ENCODE results near the gene CELA2B.
A peak's percentile ranks its signal among the peaks of the same experiment; 100 is the strongest.
"Not testable (repeated sequence)": the region's sequence is repeated elsewhere in the genome, so short reads cannot be mapped to it uniquely, and the experiment has no call there.

CELA2B gene

DNA sequence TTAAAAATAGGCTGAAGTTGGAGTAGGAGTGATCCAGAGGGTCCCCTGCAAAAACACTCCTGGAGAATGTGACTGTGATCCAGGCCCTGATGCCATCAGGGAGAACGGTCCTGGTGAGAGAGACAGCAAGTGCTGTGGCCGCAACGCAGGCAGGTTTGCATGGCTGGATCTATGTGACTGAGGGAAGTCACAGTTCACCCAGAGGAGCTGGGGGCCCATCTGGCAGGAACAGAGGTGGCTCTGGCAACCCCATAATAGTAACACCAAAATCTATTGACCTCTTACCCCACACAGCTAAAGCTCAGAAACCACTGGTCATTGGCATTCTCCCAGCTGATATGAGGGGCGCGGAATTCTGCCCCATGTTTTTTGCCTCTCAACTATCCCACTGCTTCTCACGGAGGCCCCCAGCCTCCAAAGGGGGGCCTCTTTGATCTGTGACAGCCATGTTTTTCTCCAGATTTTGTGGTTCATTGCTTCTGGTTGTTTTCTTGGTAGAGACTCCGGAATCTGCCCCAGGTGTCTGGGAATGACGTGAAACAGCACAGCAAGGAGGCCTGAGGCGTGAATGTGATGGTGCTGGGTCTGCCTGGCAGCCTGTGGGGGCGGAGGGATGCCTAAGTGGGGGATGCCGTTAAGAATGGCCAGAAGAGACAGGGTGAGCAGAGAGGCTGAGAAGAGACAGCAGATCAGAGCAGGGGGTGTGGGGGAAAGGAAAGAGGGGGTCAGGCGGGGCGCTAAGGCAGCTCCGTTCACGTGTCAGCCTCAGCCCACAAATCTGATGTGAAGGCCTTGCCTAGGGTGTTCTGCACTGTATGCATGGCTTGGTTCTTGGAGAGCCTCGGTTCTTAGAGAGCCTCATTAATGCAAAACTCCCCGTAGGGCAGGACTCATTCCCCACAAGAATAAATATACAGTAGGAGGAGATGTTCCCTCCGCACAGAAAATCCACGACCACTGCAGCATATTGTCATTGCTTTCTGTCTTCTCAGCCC lies 24.6 kb downstream of the CELA2B start:
- DNase-seq (ENCODE audit: low spot score): no peak

GRCh38 chr1:15501208-15502032 lies 25.5 kb downstream of the CELA2B start:
- peak; percentile 54 for DNase-seq (ENCODE audit: low spot score)

GRCh38 chr1:15504436-15504835 lies 28.5 kb downstream of the CELA2B start:
- DNase-seq (ENCODE audit: low spot score): no peak

- no peak for DNase-seq (ENCODE audit: low spot score)
Measured at GRCh38 chr1:15506831-15507230, 30.9 kb downstream of the CELA2B start.

DNA sequence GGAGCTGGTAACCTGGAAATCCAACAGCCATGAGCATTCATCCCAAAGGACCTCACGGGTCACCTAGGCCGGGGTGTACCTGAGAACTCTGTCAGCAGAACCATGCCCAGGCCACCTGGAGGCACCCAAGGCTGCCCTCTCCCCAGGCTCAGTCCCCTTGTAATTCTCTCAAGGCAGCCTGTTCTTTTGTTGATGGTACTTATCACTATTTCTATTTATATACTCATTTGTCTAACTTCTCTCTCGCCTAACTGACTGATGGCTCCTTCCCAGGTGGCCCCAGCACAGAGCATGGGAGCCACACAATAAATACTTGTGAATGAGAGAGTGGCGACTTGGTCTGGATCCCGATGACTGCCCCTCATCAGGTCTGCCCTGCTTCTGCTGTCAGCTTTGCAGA lies 31.4 kb downstream of the CELA2B start:
- no peak for DNase-seq (ENCODE audit: low spot score)

- no peak for DNase-seq (ENCODE audit: low spot score)
Measured at GRCh38 chr1:15508700-15509487, 33.0 kb downstream of the CELA2B start.

DNA sequence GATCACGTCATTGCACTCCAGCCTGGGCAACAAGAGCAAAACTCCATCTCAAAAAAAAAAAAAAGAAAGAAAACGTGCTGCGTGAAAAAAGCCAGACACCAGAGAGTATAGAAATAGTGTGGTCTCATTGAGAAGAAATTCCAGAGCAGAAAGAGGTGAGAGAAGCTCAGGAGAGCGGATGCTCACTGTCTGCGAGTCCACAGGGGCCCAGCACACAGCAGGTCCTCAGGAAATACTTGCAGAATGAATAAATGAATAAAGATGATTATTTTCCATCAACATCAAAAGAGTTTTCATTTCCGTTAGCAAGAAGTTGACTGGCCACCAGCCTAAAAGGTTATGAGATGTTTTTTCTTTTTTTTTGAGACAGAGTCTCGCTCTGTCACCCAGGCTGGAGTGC lies 33.7 kb downstream of the CELA2B start:
- no peak for DNase-seq (ENCODE audit: low spot score)

DNA sequence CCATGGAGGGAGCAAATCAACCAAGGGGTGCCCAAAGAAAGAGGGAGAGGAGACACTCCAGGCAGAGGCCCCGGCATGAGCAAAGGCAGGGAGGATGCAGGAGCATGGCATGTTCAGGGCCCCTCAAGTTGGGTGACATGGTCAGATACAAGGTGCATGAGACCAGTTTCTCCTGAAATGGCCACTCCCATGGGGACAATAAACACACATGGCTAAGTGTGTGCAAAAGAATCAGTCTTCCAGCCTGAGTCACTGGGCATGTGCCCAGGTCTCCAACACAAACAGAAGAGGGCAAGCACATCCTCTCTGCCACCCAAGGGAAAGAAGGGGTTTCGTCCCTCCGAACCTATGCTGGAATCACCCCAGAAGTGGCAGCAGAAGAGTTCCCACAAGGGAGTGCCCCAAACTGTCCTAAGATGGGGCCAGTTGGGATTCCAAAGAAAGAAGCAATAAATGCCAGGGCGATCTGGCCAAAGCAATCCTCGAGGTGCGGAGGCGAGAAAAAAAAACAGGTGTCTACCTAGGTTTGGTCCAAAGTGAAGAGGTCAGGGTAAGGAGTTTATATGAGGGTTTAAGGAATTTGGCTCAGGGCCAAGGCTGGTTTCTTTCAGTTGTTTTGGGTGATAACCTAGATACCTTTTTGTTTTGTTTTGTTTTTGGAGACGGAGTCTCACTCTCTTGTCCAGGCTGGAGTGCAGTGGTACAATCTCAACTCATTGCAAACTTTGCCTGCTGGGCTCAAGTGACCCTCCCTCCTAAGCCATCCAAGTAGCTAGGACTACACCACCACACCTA lies 34.9 kb downstream of the CELA2B start:
- DNase-seq (ENCODE audit: low spot score): no peak

GRCh38 chr1:15513192-15513591 lies 37.3 kb downstream of the CELA2B start:
- no peak for DNase-seq (ENCODE audit: low spot score)

DNA sequence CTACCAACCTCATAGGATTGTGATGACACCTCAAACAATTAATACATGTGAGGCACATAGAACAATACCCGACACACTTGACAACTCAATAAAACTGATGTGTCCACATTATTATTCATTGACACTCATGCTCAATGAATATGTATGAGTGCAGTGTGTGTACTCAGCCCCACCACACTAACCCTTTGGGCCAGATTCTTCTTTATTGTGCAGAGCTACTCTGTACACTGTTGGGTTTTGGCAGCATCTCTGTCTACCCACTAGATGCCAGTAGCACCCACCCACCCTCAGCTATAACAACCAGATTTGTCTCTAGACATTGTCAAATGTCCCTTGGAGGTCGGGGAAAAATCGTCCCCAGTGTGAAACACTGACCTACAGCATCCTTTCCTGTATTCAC lies 38.0 kb downstream of the CELA2B start:
- no peak for DNase-seq (ENCODE audit: low spot score)

DNA sequence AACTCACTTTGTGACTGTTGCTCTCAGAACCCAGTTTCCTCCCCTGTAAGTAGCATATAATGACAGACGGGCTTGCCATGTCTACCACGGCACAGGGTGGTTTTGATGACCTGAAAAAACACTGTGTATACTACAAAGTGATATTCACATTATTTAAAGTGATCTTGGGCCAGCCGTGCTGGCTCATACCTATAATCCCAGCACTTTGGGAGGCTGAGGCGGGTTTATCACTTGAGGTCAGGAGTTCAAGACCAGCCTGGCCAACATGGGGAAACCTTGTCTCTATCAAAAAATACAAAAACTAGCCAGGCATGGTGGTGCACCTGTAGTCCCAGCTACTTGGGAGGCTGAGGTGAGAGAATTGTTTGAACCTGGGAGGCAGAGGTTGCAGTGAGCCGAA lies 38.7 kb downstream of the CELA2B start:
- DNase-seq (ENCODE audit: low spot score): not testable (repeated sequence)

- no peak for DNase-seq (ENCODE audit: low spot score)
Measured at GRCh38 chr1:15515022-15515663, 39.2 kb downstream of the CELA2B start.

- no peak for DNase-seq (ENCODE audit: low spot score)
Measured at GRCh38 chr1:15519625-15520024, 43.7 kb downstream of the CELA2B start.

- not testable (repeated sequence) for DNase-seq (ENCODE audit: low spot score)
Measured at GRCh38 chr1:15521206-15521906, 45.5 kb downstream of the CELA2B start.

GRCh38 chr1:15522551-15522950 lies 46.6 kb downstream of the CELA2B start:
- DNase-seq (ENCODE audit: low spot score): no peak

DNA sequence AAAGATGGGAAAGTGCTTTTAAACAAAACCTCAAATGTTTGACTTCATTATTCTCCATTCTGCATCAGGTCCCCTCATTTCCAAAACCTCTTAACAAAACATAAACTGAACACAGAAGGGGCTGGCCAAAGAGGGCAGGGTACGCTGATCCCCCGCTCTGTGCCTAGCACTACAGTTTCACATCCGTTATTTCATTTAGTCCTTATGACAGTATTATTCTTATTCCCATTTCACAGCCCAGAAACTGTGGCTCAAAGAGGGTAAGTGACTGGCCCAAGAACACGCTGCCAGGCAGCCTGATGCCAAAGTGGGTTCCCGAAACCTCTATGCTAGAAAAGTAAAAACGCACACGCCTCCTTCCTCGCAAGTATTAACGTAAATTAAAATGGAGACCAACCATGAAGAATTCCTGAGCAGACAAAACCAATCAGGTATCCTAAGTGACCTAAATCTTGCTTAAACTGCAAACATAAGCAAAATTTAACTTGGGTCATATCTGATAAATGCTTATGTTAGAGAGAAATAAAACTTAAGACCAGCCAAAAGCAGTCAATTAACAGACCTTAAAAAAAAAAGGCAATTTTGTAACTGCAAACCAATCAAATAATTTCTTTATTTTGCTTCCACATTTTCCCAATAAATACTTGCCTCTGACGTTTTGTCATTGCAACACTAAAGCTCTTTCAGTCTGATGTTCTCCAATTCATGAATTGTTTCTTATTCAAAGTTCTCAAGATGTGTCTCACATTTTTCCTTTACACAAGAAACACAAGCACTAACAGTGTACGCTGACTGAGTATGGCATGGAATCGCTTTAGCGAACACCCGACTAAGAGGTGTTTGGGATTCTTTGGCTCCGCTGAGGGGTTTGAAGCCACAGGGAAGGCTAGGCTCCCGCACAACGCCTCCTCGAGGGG lies 47.5 kb downstream of the CELA2B start:
- no peak for DNase-seq (ENCODE audit: low spot score)

DNA sequence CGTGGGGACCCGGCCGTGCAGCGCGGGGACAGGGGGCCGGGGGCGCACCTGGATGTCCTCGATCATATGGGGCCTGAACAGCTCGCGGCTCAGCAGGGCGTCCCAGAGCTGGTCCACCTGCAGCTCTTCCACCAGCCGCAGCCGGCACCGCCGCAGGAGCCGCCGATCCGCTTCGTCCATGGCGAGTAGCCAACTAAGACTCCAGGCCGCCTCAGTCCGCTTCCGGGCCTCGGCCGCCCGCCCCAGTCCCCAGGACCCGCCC lies 48.0 kb downstream of the CELA2B start, which contains the start of gene CASP9:
TSS of gene CASP9 (minus strand) at position 195 of the 262 bp plus-strand sequence. CDS start at position 180, 15 bp downstream.
- no peak for DNase-seq (ENCODE audit: low spot score)

GRCh38 chr1:15524283-15525049 lies 48.6 kb downstream of the CELA2B start:
- DNase-seq (ENCODE audit: low spot score): peak; percentile 96

All from RKO (cell line).